ENCODE results near the gene PHF19.

The PHF19 gene

DNA sequence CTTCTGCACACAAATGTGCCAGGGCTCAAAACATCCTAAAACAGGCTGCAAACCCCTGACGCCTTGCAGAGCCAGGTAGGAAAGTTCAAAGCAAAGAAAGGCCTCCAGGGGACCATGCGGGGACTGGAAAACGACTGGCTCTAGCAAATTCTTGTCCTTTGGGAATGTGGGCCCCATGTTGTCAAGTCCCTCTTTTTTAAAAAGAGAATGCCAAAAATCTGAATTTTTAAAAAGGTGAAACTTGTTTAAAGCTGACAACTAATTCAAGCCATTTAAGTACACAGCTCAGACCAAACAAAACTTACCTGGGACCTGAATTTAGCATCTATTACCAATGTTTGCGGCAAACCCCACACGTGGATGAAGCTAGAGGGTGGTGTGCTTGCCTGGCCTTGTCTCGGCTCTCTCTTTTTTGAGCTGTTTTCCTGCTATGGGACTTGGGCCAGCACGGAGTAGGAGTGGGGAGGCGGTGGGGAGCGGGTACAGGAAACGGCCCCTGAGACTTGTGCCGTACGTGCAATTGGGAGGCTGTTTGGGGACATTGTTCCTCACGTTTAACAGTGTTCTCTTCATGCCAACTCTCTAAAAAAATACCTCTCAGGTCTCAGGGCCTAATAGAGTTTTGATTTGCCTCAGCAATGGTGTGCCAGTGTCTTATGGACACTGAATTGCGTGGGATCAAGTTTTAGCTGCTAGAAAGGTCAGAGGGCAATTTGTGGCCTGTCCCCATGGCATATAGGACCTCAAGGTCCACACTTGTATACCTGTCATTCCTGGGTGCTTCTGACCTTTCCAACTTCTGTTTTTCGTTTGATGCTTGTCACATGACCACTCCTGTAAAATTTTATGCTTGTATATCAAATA lies 15.1 kb upstream of the PHF19 start:
- no peak for DNase-seq

DNA sequence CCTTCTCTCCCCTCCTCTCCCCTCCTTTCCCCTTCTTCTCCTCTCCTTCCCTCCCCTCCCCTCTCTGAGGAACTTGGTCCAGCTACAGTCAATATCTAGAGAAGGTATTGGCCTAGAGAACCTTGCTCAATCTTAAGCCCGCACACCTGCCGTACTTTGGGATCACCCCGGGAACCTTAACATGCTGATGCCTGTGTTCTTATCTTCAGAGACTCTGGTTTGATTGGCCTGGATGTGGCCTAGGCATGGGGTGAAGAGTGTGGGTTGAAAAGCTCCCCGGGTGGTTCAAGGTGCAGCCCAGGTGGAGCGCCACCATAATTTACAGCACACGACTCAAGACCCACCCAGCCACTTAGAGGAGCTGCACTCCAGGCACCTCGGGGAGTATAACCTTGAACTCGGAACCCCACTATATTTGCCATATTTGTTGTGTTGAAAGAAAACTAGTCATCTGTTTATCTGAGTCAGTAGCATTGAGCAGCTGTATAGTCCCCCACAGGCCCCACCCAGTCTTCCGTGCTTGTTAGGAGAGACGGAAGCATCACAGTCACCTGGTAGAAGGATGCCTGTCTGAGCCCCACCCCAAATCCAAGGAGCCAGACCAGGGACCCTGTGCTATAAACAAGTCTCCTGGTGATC lies 14.4 kb upstream of the PHF19 start:
- DNase-seq = no peak

DNA sequence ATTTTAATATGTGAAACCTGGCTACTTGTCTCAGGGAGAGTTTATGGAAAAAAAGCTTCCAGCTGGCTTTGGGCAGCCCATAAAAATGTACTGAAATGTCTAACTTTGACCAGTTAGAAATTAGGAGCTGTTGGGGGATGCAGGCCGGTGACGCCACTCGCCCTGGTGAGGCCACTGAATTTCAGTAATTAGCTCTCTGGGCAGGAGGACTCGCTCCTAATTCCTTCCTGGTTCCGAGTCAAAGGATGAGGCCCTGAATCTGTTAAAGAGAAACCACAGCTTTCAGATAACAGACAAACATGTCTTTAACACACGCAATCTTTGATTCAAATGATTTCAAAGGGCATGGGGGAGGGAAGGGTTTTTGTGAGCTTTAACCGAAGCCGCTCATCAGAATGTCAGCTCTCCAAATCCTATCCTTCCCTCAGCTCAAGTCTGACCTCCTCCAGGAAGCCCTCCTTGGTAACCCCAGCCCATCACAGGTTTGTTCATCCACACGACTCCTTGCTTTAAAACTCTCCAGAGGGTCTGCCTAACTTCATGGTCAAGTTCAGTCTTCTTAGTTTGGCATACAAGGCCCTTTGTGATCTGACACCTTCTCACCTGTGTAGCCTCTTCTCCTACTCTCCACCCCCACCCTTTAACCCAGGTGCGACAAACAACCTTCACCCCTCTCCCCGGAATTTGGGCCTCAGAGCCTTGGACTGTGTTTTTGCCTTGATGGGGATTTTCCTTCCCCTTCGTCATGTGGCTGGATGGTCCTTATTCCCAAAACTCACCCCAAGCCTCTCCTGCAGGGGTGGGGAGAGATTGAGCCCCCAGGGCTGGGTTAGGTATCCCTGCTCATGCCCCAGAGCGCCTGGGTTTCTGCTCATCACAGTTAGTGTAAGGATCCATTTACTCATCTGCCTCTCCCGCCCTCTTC lies 13.6 kb upstream of the PHF19 start:
- DNase-seq = peak; percentile 75

DNA sequence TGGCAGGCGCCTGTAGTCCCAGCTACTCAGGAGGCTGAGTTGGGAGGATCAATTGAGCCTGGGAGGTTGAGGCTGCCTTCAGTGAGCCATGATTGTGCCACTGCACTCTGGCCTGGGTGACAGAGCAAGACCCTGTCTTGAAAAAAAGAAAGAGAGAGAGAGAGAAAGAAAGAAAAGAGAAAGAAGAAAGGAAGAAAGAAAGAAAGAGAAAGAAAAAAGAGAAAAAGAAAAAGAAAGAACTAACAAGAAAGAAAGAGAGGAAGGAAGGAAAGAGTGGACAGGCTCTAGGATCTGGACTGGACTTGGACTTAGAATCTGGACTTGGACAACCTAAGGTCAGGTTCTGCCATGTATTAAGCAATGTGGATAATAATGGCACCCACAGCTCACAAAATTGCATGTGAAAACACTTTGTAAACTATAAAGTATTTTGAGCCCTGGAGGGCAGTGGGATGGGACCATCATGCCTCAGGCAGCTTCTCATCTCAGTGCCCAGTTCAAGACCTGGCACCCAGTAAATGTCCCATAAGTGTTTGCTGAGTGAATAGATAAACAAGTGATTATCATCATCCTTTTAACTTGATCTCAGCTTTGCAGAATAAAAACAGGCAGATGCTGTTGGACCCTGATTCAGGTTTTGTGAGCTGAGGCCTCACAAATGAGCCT lies 12.8 kb upstream of the PHF19 start:
- peak; percentile 28 for DNase-seq

DNA sequence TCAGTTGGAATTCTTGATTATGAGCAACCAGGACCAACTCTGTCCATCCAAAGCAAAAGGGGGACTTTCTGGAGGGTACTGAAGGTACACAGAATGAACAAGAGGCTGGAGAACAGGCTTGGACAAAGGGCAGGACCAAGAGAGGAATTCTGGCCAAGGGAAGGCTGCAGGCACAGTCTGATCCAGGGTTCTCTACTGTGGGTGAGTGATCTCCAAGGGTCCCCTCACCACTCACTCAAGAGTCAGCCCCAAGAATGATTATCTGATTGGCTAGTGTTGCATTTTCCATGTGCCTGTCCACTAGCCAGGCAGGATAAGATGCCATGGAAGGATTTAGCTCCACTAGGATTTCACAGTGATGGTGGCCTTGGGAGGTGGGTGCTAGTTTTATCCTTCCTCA lies 11.6 kb upstream of the PHF19 start:
- DNase-seq = no peak

DNA sequence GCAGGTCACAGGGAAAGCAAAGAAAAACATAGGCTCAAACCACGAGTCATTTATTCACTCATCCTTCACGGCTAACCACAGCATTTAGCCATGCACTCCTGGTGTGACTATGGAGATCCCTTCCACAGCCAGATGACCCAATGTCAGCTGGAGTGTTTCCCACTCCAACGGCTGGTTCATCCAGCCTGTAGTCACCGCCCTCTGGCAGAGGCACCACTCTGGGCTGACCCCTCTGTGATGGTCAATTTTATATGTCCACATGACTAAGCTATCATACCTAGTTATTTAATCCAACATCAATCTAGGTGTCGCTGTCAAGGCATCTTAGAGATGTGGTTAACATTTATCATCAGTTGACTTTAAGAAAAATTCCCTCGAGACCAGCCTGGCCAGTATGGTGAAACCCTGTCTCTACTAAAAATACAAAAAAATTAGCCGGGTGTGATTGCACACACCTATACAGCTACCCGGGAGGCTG lies 9.5 kb upstream of the PHF19 start:
- DNase-seq = no peak

DNA sequence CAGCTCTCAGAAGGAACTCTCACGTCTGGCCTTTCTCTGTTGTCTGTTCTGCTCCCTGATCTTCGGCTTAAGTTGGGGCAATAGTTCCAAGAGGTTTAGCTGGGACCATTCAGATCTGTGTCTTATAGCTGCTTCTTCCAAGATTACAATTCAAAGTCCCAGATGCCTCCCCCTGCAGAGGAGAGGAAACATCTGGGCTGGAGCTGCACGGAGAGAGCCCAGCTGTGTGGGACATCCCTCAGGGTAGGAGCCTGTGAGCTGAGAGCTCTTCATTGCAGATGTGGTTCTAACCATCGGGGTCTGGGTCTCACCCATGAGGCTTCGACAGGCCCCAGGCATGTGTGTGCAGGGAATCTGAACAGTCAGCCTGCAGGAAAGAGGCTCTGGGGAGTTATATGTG lies 9.0 kb upstream of the PHF19 start:
- no peak for DNase-seq

DNA sequence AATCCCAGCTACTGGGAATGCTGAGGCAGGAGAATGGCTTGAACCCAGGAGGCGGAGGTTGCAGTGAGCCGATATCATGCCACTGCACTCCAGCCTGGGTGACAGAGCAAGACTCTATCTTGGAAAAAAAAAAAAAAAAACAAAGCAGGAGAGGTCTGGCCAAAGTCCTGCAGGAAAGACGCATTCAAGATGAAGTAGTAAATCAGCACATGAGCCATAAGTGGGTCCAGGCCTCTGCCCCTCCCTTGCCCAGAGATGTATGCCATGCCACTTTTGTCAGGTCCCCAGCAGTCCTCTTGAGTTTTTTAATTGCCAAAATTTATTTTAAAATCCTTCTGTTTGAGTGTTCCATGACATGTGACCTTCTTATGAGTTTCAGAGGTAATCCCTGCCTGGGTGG lies 8.5 kb upstream of the PHF19 start:
- DNase-seq = no peak

DNA sequence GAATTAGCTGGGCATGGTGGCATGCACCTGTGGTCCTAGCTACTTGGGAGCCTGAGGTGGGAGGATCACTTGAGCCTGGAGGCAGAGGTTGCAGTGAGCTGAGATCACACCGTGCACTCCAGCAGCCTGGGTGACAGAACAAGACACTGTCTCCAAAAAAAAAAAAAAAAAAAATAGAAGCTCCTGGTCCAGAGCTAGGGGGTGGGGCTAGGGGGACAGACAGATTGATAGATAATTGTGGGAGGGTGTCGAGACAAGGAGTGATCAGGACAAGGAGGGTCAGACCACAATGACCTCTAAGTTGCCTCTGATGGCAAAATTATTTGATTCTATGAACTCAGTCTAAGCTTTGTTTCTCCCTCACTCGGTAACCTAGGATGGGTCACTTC lies 6.6 kb upstream of the PHF19 start:
- DNase-seq = no peak

DNA sequence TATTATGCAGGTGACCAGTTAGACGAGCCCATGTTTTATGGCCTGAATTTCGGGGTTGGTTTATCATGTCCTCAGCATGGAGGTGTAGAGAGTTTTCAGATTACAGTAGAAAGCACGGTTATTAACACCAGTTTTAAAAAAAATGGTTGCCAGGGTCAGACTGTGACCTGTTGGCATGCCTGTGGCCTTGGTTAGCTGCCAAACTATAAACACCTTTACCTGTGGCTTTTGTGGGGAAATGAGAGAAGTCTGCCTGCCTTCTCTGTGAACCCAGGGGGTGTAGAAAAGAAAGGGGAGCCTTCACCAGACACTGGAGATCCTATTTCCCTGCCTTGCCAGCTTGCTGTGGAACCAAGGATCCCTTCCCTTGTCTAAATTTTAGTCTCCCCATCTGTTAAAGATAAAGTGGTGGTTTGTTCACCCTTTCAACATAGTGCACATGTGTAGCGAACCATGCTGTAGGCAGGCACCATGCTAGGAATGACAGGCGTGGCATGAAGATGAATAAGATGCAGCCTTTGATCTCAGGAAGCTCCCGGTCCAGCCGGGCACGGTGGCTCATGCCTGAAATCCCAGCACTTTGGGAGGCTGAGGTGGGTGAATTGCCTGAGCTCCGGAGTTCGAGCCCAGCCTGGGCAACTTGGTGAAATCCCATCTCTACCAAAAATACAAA lies 6.1 kb upstream of the PHF19 start:
- DNase-seq = no peak

DNA sequence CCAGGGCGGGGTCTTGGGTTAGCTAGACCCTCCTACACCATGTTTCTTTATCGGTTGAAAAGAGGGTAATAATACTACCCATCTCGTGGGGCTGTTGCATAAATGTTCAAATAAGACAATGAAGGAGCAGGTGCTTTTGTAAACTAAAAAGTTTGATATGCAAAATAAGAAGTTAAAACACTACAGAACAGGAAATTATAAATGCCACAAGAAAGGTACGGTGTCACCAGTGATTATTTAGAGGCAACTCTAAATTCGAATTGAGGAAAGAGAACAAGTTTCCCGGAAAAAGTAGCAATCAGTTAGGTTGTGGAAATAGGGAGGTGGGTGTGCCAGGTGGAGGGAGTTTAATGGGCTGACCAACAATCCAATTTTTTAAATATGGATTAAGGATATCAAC lies 2.5 kb upstream of the PHF19 start:
- no peak for DNase-seq

DNA sequence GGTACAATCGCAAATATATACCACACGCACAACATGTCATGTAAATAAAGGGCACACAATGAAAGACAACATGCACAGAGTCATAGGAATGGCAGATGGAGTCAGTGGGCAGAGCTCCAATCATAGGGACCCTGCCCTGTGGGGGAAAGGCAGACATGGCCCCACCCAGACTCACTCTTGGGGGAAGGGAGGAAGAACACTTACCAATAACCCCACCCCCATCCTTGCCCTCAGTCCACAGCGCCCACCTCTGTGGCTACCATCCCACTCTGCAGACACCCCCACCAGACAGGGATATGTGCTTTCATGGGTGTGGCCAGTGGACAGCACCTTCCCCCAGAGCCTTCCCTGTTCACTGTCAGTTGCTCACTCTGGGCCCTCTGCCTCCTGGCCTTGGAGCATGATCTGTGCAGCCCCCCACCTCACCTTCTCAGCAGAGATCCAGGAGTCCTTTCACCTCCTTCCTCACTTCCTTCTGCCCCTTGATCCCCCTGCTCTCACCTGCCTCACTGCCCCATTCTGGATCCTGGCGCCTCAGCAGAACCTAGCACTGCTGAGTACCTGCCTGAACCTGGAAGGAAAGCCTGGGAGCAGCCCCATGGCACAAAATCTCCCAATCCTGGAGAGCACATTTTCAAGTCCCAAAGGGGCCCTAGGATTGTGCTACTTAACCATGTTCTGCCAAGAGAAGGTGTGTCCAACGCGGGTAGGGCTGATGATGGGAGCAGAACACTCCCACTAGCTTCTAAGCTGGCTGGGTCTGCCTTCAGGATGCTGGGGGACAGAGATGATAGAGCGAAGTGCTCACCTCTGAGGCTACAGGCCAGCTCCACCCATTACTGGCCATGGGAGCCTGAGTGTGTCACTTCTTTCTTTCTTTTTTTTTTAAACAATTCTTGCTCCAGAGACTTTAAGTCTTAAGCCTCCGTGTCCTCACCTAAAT lies 1.5 kb upstream of the PHF19 start:
- peak; percentile 33 for DNase-seq

DNA sequence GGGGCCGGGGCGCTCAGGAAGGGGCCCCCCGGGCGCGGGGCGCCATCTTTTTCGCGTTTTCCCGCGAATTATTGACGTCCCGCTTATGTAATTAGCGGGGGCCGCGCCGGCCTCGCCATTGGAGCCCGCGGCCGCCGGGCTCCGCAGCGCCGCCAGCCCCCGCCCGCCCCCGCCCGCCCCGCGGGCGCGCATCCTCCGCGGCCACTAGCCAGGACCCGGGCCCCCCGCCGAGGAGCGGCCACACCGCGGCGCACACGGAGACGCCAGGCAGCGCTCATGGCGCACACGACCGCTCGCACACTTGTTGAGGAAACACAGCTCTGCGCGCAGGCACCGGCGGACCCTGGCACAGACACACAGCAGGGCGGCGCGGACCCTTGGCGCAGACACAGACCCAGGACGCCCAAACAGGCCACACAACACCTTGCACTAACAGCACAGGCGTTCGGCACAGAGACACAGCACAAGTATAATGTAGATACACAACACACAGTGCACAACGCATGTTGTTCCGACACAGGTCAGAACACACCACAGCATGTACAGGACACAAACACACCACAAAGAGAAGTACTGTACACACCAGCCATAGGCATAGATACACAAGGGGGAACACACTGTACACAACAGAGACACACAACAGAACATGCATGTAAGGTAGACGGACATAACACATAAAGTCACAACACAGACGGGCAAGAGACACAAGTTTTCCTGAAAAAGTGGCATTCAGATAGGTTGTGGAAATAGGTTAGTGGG lies 467 bp upstream of the PHF19 start:
- peak; percentile 77 for DNase-seq

DNA sequence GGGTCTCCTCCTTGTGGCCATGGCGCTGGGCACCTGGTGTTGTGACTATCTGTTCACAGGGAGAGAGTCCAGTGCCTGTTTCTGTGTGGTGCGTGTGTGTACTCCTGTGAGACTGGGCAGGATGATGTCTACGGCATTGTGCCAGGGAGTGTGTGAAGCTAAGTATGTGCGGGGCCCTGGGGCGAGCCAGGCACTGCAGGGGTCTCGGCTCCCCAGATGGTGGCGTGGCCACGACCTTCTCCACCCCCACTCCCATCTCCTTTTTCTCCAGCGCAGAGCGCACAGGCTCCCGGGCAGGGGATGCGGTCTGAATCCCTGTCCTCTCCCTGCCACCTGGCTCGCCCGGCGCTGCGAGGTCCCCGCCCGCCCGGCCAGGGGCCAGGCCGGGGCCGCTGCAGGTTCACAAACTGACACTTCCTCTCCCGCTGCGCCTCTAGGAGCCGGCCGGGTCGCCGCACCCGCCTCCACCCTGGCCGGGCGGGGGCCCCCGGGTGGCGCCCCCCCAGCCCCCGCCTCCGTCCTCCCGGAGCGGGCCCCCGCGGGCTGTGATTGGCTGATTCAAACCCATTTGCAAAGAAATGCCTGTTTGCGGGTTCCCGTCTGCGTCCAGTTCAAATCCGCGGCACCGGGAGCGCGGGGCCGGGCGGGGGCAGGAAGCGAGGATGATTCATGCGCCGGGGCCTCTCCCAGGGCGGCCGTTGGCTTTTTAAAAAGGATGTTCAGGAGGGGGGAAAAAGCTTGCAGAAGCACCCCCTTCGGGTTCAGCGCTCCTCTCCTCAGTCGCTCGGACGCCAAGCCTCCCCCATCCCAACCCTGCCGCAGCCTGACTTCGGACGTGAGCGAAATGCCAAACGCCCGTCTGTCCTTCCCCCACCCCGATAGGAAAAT lies 790 bp downstream of the PHF19 start:
- DNase-seq = peak; percentile 90

DNA sequence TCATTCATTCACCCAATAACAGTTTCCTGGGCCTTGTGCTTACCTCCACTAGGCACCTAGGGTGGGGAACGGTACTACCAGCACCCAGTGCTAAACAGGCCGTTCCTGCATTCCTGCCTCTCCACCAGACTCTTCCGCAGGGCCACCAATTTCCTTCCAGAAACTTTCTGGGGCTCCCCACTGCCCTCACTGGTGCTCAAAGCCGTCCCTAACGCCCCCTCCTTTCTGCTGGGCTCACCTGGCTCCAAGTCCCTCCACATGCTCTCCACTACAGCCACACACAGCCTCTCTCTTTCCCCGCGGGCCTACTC lies 1.4 kb downstream of the PHF19 start:
- DNase-seq = no peak

DNA sequence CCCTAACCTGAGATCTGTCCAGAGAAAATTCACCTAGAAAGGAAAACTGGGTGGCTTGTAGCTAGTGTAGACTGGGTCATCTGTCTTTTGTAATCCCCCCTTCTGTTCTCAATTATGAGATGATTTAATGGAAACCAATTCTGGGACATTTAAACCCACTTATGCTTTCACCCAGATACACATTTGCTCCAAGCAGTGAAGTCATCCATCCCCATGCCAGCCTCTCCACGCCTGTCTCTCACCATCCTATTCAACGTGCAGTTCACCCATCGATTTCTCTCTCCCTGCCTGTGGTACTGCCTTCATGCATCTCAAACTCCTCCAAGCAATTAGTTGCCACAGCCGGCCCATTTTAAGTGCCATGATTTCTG lies 1.8 kb downstream of the PHF19 start:
- DNase-seq = no peak

DNA sequence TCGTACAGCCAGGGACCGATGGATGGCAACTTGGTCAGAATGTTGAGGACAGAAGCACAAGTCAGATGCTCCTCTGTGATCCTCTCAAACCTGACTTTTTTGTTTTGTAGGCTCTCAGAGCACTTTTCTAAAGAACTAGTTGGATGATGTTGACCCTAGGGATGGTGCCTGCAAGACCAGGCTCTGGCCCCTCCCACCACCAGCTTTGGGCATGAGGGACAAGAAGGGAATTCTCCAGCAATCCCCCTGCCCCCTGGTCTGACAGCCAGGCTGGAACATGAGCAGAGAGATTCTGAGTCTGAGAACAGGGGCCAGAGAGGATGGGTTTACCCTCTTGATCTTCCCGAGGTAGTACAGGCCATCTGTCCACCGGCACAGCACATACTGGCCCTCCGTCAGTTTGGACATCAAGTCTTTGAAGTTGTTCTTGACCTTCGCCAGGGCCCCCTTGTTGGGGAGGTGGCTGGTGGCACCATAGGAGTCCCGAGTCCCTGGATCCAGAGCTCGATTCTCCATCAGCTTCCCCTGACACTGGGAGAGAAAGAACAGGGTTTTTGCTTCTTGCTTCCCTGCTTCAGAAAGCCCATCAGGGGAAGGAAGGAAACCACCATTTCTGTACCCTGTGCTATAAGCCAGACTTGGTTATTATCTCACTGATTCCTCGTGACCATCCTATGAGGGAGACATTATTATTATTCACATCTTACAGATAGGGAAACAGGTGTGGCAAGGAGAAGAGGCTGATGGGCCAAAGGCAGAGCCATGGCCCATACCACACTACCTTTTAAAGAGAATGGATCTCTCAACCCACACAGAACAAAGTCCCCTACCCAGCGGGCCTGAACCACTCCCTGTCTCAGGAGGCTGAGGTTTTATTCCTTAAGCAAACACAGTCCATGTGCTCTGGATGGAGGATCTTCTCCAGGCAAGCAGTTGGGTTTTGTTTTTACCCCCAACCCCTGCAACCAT lies 2.5 kb downstream of the PHF19 start:
- DNase-seq = no peak

DNA sequence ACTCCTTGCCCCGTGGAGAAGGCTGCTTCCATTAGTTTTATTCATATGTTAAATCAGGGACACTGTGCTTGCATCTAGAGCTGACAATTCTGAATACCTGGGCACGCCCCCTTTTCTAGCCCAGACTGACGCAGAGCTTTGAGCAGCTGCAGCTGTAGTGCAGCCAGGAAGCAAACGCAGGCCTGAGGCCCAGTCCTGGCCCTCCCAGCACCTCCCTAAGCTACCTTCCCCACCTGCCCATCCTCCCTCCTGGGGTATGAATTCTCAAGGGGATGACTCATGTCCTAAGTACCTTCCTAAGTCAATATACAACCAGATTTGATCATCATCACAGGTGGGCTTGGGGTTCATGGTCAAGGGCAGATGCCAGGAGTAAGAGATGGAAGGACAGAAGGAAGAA lies 3.5 kb downstream of the PHF19 start:
- no peak for DNase-seq
